ENCODE results near the gene HINT2. TPM values are rescaled to one million over a fixed set of nuclear protein-coding genes. Genes with fewer than 3 reads are reported as not detected.
A peak's percentile ranks its signal among the peaks of the same experiment; 100 is the strongest.

HINT2 gene
- total RNA-seq, 1 experiment from 2014 or later = 35.9 TPM

DNA sequence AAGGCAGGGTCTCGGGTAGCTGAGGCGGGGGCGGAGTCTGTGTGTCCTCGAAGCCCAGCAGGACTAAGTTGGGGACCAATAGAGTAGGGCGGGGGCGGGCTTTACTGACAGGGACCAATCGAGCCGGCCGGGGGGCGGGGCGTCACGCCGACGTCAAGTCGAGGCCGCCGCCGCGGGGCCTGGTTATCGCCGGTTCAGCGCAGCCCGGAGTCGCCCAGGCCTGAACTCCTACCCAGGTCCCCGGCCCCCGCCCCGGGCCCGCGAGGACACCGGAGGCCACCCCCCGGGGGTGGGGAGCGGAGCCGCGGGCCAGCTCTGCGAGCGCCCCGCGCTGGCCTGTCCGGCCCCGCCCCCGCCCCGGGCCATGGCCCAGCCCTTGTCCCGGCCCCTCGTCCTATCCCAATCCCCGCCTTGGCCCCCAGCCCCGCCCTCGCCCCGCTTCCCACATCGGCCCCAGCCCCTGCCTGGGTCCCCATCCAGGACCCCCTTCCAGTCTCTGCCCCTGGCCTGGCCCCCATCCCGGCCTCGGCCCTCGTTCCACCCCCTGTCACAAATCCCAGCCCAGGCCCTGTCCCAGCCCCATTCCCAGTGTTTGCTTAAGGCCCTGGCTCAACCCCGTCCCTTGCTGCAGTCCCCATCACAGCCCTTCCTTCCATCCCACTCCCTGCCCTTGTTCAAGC lies 14.4 kb upstream of the HINT2 start, which contains the start of gene TMEM8B:
Gene TMEM8B (plus strand): TSS at position 145 of the 680 bp plus-strand sequence. CDS start 220 bp downstream, at position 365.
- peak within 1 kb of the TSS; percentile 77 for H3K4me2 ChIP-seq (ENCODE audit: insufficient read depth, insufficient read length, low read length)
- Mint-ChIP-seq H3K9me3 (no peaks in the 10 kb centered on the region; a peak in 1 of 5 replicates), H3K27me3 (ENCODE audit: low read depth) (peaks cover 2% of the 10 kb centered on the region), H3K4me1 (peaks cover 27 to 32% of the 10 kb centered on the region in 2 experiments), H3K36me3 (ENCODE audit: insufficient read depth in 1 of 3, low read depth in 3 of 3) (no peaks in the 10 kb centered on the region), H3K27ac (peak within 1 kb of the TSS; percentile 65 to 95 (median 94); a peak in 6 of 7 replicates), H3K4me3 (peak within 1 kb of the TSS; percentile 77 to 87)
- no peak within 1 kb of the TSS for H2BK120ac ChIP-seq (ENCODE audit: low read depth, low read length, poor library complexity, severe bottlenecking)
- peak within 1 kb of the TSS; percentile 97 for H2AFZ ChIP-seq (ENCODE audit: low read length)
- H3K4ac ChIP-seq (ENCODE audit: low read depth, low read length) = no peak within 1 kb of the TSS
- no peak within 1 kb of the TSS for H4K5ac ChIP-seq (ENCODE audit: insufficient read length, low read depth, low read length)
- no peaks in the 10 kb centered on the region for H3K9me3 ChIP-seq (ENCODE audit: control insufficient read depth, low read depth, low read length)
- H3K79me1 ChIP-seq (ENCODE audit: insufficient read depth, low read depth, low read length, poor library complexity, severe bottlenecking) = no peaks in the 10 kb centered on the region
- H3T11ph ChIP-seq (ENCODE audit: low read length) = no peak within 1 kb of the TSS
- no CpG with 5 or more reads among the region's 53 CpGs for WGBS (ENCODE audit: extremely low coverage, insufficient read length, low lambda C conversion rate)
- no peak within 1 kb of the TSS for H2BK5ac ChIP-seq (ENCODE audit: insufficient read length, low read length)
- H2BK12ac ChIP-seq (ENCODE audit: insufficient read length, low read depth, low read length) = no peak within 1 kb of the TSS
- peak; percentile 97 for DNase-seq
- H3K9ac ChIP-seq (ENCODE audit: extremely low read depth, insufficient read length, low read length) = peak within 1 kb of the TSS; percentile 66
- H4K91ac ChIP-seq (ENCODE audit: insufficient read length, low read depth, low read length) = no peak within 1 kb of the TSS
- H3K18ac ChIP-seq (ENCODE audit: insufficient read length, low read depth, low read length) = peak within 1 kb of the TSS; percentile 77
- TF ChIP-seq, protein P1, sequence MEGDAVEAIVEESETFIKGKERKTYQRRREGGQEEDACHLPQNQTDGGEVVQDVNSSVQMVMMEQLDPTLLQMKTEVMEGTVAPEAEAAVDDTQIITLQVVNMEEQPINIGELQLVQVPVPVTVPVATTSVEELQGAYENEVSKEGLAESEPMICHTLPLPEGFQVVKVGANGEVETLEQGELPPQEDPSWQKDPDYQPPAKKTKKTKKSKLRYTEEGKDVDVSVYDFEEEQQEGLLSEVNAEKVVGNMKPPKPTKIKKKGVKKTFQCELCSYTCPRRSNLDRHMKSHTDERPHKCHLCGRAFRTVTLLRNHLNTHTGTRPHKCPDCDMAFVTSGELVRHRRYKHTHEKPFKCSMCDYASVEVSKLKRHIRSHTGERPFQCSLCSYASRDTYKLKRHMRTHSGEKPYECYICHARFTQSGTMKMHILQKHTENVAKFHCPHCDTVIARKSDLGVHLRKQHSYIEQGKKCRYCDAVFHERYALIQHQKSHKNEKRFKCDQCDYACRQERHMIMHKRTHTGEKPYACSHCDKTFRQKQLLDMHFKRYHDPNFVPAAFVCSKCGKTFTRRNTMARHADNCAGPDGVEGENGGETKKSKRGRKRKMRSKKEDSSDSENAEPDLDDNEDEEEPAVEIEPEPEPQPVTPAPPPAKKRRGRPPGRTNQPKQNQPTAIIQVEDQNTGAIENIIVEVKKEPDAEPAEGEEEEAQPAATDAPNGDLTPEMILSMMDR (conservative IDR thresholded peaks at IDR 0.05) = no peak
- no peak within 1 kb of the TSS for H2BK15ac ChIP-seq (ENCODE audit: low read depth, low read length)
- H2AK5ac ChIP-seq (ENCODE audit: insufficient read length, low read length) = no peak within 1 kb of the TSS
- no peak within 1 kb of the TSS for H4K8ac ChIP-seq (replicated peaks; ENCODE audit: insufficient read length, low read depth, low read length)
- peaks cover 12% of the 10 kb centered on the region for H3K23me2 ChIP-seq (ENCODE audit: insufficient read length, low read depth, low read length, poor library complexity, severe bottlenecking)
- no peak within 1 kb of the TSS for H2BK20ac ChIP-seq (ENCODE audit: low read depth, low read length, poor library complexity, severe bottlenecking)
- H3K4me1 ChIP-seq (ENCODE audit: insufficient read depth, low read length) = peaks cover 3% of the 10 kb centered on the region; the same call in 1 of the 2 replicates
- no peak within 1 kb of the TSS for H3K27ac ChIP-seq (ENCODE audit: insufficient read length, low read depth, low read length)
- no peaks in the 10 kb centered on the region for H4K20me1 ChIP-seq (ENCODE audit: control insufficient read depth, insufficient read depth, insufficient read length)
- no peak within 1 kb of the TSS for H3K56ac ChIP-seq (ENCODE audit: insufficient read length, low read depth, low read length)
- no peaks in the 10 kb centered on the region for H3K79me2 ChIP-seq (ENCODE audit: insufficient read depth, low read length)
- H3K27me3 ChIP-seq (ENCODE audit: insufficient read depth, low read length) = no peaks in the 10 kb centered on the region
- H3K14ac ChIP-seq (ENCODE audit: insufficient read depth, low read length) = peak within 1 kb of the TSS; percentile 67; the same call in 1 of the 2 replicates
- H3K23ac ChIP-seq (ENCODE audit: insufficient read length, low read depth, low read length) = no peak within 1 kb of the TSS

All from H9 (cell line).